Activated CD8-positive, alpha-beta memory T cell treated with anti-CD3 and anti-CD28 coated beads for 48 hours (primary cell): ENCODE measurements around the gene CYBRD1.
A peak's percentile ranks its signal among the peaks of the same experiment; 100 is the strongest.
"Not testable (repeated sequence)": the region's sequence is repeated elsewhere in the genome, so short reads cannot be mapped to it uniquely, and the experiment has no call there.

Experiments used
- DNase-seq, 3 experiments: peaks; one replicate each; pipeline ENCODE4 v3.0.0-alpha.2; 2020; ENCODE audit warnings: low read depth in 2 of 3, low spot score in 2 of 3

CYBRD1 gene, protein sequence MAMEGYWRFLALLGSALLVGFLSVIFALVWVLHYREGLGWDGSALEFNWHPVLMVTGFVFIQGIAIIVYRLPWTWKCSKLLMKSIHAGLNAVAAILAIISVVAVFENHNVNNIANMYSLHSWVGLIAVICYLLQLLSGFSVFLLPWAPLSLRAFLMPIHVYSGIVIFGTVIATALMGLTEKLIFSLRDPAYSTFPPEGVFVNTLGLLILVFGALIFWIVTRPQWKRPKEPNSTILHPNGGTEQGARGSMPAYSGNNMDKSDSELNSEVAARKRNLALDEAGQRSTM

GRCh38 chr2:171522052-171522787, at the start of gene CYBRD1:
CYBRD1 (plus strand) TSS chr2:171522474; CDS start chr2:171522546, 72 bp downstream.
- DNase-seq, result peak in 2 of 3 experiments; percentile 15 to 16

DNA sequence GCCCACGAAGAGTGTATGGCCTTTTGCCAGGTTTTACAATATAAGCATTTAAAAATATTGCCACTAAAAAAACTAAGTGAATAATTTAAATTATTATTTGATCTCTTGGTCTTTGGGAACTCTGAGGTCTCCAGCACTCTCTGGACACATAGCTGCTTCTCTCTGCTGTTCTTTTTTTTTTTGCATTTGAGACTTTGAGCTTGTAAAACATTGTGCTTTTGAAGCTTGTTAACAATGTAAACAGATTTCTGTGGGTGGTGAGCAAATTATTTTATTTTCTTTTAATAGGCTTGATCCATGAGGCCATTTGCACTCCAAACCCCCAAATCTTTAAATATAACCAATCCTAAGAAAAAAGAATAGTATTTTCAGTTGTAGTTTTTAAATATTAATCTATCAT, 46.3 kb upstream of the CYBRD1 start:
- DNase-seq, result no peak

GRCh38 chr2:171478345-171478744, 43.9 kb upstream of the CYBRD1 start:
- no peak for DNase-seq

GRCh38 chr2:171479154-171479814, 43.0 kb upstream of the CYBRD1 start:
- DNase-seq, result no peak

- DNase-seq, result no peak
Observed at GRCh38 chr2:171480908-171481307, 41.4 kb upstream of the CYBRD1 start.

- no peak for DNase-seq
Observed at GRCh38 chr2:171482308-171482707, 40.0 kb upstream of the CYBRD1 start.

- DNase-seq, result no peak
Observed at GRCh38 chr2:171482877-171483276, 39.4 kb upstream of the CYBRD1 start.

DNA sequence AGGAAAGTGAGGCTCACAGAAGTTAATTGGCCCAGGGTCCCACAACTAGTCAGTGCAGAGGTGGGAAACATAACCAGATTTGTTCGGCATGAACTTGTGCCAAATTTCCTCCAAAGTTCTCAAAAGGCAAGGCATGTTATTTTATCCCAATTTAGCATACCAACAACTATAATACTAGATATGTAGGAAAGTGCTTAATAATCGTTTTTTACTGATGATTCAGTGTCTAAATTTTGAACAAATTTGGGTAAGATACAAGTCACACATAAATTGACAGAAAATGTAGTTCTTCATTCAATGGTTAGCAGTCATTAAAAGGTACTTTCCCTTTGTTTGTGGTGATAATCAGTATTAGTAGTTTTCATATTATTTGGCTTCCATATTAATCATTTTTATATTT, 38.5 kb upstream of the CYBRD1 start:
- no peak for DNase-seq

DNA sequence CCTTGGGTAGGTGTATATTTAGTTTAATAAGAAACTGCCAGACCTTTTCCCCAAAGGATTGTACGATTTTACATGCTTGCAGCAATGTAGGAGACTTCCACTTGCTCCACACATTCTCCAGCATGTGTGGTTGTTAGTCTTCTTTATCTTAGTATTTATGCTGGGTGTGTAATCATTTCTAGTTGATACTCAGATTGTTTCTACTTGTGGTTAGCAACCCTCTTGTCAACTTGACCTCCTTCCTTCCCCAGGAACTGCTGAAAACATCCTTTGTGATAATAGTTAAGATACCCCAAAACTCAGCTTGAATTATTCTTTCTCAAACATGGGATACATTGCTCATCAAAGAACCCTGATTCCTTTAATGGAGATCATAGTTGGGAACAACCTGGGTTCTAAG, 37.2 kb upstream of the CYBRD1 start:
- DNase-seq, result no peak

DNA sequence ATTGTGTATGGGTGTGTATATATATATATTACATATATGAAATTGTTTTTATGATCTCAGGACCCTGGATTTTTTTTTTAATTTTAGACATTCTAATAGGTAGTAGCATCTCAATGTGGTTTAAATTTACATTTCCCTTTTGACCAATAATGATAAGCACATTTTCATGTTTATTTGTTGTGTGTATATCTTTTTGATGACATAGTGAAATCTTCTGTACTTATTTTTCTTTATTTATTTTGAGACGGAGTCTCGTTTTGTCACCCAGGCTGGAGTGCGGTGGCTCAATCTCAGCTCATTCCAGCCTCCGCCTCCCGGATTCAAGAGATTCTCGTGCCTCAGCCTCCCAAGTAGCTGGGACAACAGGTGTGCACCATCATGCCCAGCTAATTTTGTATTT, 35.1 kb upstream of the CYBRD1 start:
- DNase-seq, result no peak

DNA sequence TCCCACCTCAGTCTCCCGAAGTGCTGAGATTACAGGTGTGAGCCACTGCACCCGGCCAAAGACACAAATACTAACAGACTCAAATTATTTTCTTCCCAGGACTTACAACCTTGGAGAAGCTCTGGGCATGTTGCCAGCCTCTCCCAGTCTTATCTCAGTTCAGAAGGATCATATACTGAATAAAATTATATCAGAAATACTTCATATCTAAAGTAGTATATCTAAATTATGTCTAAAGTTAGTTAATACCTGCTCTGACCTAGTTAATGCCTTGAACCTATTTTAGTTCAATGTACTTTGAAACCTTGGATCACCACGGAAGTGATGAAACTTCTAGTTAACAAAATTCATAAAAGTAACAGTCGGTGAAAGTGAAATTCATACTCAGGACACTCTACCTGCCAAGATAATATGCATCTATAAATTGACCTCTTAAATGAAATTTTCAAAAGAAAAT, 34.4 kb upstream of the CYBRD1 start:
- DNase-seq, result no peak

DNA sequence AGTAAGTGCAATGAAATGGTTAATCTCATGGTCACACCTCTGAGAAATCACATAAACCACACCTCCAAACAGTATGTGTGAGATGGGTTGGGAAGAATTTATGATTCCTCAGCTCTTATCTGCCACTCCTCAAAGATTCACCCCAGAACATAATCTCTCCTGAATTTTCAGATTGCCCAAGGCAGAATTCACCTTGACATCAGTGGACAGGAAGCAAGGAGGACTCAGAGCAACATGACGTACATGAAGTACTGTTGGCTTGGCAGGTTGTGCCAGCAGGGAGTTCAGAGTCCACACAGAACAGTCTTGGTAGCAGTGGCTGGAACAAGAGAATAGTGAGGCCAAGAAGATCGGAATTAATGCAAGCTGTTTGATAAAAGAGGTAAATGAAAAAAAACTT, 31.7 kb upstream of the CYBRD1 start:
- DNase-seq, result no peak

DNA sequence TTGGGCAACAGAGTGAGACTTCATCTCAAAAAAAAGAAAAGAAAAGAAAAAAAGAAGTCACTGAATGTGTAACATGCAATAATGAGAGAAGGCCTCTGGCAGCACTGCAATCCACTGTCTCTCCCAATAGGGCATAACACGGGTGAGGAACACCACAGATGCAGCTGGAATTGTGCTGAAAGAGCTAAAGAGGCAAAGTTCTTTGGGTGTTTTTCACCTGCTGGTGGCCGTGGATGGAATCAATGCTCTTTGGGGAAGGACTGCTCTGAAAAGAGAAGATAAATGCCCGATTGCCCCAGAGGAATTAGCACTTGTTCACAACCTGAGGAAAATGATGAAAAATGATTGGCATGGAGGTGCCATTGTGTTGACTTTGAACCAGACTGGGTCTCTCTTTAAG, 31.0 kb upstream of the CYBRD1 start:
- DNase-seq, result no peak

DNA sequence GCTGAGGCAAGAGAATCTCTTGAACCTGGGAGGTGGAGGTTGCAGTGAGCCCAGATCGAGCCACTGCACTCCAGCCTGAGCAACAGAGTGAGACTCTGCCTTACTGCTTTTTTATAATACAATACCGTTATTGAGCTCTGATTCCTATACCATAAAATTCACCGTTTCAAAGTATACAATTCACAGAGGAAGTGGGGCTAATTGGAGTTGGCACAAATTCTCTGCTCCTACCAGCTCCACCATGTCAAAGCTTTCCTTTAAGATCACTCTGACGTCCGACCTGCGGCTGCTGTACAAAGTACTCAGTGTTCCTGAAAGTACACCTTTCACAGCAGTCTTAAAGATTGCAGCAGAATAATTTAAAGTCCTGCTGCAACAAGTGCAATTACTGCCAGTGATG, 29.6 kb upstream of the CYBRD1 start:
- DNase-seq, result no peak

GRCh38 chr2:171497664-171498063, 24.6 kb upstream of the CYBRD1 start:
- not testable (repeated sequence) for DNase-seq

DNA sequence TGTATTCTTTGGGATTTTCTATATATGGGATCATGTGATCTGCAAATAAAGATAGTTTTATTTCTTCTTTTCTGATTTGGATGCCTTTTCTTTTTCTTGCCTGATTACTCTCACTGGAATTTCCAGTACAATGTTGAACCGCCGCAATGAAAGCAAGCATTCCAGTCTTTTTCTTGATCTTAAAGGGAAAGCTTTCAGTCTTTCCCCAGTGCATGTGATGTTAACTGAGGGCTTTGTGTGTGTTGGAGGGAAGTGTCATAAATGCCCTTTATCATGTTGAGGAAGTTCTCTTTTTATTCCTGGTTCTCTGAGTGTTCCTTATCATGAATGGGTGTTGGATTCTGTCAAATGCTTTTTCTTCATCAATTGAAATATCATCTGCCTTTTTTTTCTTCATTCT, 16.9 kb upstream of the CYBRD1 start:
- DNase-seq, result no peak

- no peak for DNase-seq
Observed at GRCh38 chr2:171509945-171510731, 12.1 kb upstream of the CYBRD1 start.

GRCh38 chr2:171512014-171512413, 10.3 kb upstream of the CYBRD1 start:
- no peak for DNase-seq

DNA sequence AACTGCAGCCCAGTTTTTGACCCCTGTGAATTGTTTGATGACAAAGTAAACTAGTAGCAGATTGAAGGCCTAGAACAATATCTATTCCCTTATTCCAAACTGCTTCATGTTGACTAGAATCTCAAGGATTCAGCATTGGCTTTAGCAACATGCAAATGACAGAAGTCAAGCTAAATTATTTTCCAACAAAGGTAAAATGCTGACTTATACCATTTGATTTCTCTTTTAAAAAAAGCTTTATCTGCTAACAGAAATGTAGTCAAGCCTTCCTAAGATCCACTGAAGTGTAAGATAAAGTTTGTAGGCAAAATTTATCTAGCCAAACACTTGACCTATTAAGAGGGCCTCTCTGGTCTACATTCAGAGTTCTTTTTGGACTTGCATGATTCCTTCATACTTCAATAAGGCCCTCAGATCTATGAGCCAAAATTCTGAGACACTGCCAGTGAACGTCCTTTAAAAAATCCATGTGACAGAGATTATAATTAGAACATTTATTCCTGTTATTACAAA, 9.5 kb upstream of the CYBRD1 start:
- no peak for DNase-seq

DNA sequence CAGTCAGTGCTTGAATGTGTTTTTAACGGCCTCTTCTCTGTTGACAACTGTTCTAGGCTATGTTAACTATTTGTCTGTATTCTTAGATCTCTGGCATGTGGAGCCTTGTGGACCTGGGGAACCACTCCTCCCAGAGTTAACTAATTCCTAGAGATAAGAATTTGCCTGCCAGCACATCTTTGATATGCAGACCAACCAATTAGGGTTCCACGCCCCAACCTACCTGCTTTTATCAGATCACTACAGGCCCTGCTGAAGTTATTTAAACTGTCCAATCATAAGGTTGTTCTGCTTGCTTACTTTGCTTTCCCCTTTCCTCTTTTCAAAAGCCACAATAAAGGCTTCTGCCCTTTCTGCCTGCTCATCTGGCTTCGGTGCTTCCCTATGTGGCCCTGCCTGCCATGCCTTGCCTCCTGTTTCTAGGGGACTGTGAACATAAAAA, 8.5 kb upstream of the CYBRD1 start:
- no peak for DNase-seq
